ENCODE measurements around the gene METTL6.
"Not testable (repeated sequence)": the region's sequence is repeated elsewhere in the genome, so short reads cannot be mapped to it uniquely, and the experiment has no call there.

Gene METTL6

GRCh38 chr3:15385901-15386653, 41.3 kb downstream of the METTL6 start:
- H3K27ac ChIP-seq (replicated peaks), result no peak overlapping the region
- DNase-seq (ENCODE audit: low read depth in 1 of 2, low spot score in 1 of 2), result no peak
- H3K4me3 ChIP-seq (replicated peaks; ENCODE audit: insufficient read depth, low read length), result no peak overlapping the region
- H3K27me3 ChIP-seq (ENCODE audit: insufficient read depth, poor library complexity, severe bottlenecking), result no peaks in the 10 kb centered on the region
- TF ChIP-seq CTCF (IDR thresholded peaks at IDR 0.05; ENCODE audit: insufficient read depth, low read length) (no peak), REST (IDR thresholded peaks at IDR 0.05; ENCODE audit: insufficient replicate concordance, low read depth) (no peak), SPI1 (IDR thresholded peaks at IDR 0.05; ENCODE audit: borderline replicate concordance, low read depth) (no peak), POLR2AphosphoS5 (IDR thresholded peaks at IDR 0.05; ENCODE audit: low read depth) (no peak), GABPA (IDR thresholded peaks at IDR 0.05; ENCODE audit: low read depth) (no peak)

- not testable (repeated sequence) for H3K4me3 ChIP-seq (replicated peaks; ENCODE audit: insufficient read depth, low read length); H3K27ac ChIP-seq (replicated peaks); H3K27me3 ChIP-seq (ENCODE audit: insufficient read depth, poor library complexity, severe bottlenecking); DNase-seq (ENCODE audit: low read depth in 1 of 2, low spot score in 1 of 2)
Observed at GRCh38 chr3:15385238-15385695, 42.1 kb downstream of the METTL6 start.

- Histone ChIP-seq H3K27me3 (ENCODE audit: insufficient read depth, poor library complexity, severe bottlenecking) (no peaks in the 10 kb centered on the region), H3K27ac (replicated peaks) (no peak overlapping the region), H3K4me3 (replicated peaks; ENCODE audit: insufficient read depth, low read length) (no peak overlapping the region)
- no peak for TF ChIP-seq CTCF (IDR thresholded peaks at IDR 0.05; ENCODE audit: insufficient read depth, low read length)
- no peak for TF ChIP-seq REST (IDR thresholded peaks at IDR 0.05; ENCODE audit: insufficient replicate concordance, low read depth)
- no peak for TF ChIP-seq POLR2AphosphoS5 (IDR thresholded peaks at IDR 0.05; ENCODE audit: low read depth)
- TF ChIP-seq SPI1 (IDR thresholded peaks at IDR 0.05; ENCODE audit: borderline replicate concordance, low read depth), result no peak
- TF ChIP-seq GABPA (IDR thresholded peaks at IDR 0.05; ENCODE audit: low read depth), result no peak
- DNase-seq (ENCODE audit: low read depth in 1 of 2, low spot score in 1 of 2), result no peak
Observed at GRCh38 chr3:15384510-15385237, 42.7 kb downstream of the METTL6 start.

- TF ChIP-seq GABPA (IDR thresholded peaks at IDR 0.05; ENCODE audit: low read depth), result no peak
- TF ChIP-seq POLR2AphosphoS5 (IDR thresholded peaks at IDR 0.05; ENCODE audit: low read depth), result no peak
- no peak for TF ChIP-seq SPI1 (IDR thresholded peaks at IDR 0.05; ENCODE audit: borderline replicate concordance, low read depth)
- TF ChIP-seq REST (IDR thresholded peaks at IDR 0.05; ENCODE audit: insufficient replicate concordance, low read depth), result no peak
- TF ChIP-seq CTCF (IDR thresholded peaks at IDR 0.05; ENCODE audit: insufficient read depth, low read length), result no peak
- H3K27me3 ChIP-seq (ENCODE audit: insufficient read depth, poor library complexity, severe bottlenecking), result no peaks in the 10 kb centered on the region
- no peak for DNase-seq (ENCODE audit: low read depth in 1 of 2, low spot score in 1 of 2)
- no peak overlapping the region for H3K4me3 ChIP-seq (replicated peaks; ENCODE audit: insufficient read depth, low read length)
- no peak overlapping the region for H3K27ac ChIP-seq (replicated peaks)
Observed at GRCh38 chr3:15382405-15382923, 44.9 kb downstream of the METTL6 start.

Measured in HL-60 (cell line).